GM10847 (cell line): ENCODE measurements around the gene SKAP2.

Experiments used
- POLR2A ChIP-seq: IDR thresholded peaks from 2 replicates; pipeline ENCODE4 v1.6.1; 2011; ENCODE audit not compliant: insufficient read length; ENCODE audit errors: extremely low read depth

SKAP2 gene

DNA sequence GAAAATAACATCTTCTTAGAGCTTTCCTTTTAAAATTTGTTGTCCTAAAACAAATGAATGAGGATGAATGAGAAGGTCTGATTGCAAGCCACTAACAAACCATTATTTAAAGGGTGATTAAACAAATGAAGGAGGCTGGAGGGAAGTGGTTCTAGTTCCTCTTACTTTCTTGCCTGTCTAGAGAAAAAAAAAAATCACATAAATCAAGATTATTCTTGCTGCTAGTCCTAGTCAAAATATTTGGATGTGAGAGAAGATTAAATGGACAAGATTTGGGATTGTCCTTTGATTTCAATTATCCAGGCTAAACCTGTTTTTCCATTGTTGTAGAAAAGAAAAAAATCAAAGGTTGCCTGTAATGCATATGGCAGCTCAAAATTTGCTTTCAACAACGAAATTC lies 3.3 kb downstream of the SKAP2 start:
- TF ChIP-seq POLR2A, result no peak

DNA sequence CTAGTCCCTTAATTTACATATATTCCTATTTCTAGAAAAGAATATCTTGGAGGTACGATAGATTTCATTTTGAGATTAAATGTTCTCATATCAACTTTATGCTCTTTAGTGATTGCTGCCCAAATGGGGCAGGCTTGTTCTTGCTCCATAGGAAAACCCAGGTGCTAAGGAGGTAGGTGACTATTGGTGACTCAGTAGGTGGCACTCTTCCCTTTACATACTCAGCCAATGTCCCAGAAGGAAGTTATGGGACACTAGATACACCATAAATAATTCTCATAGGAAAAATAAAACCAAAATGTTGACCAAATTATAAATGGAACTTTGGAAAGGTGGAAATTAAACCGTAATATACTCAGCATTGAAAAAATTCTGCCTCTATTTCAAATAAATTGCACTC lies 4.0 kb downstream of the SKAP2 start:
- no peak for TF ChIP-seq POLR2A

DNA sequence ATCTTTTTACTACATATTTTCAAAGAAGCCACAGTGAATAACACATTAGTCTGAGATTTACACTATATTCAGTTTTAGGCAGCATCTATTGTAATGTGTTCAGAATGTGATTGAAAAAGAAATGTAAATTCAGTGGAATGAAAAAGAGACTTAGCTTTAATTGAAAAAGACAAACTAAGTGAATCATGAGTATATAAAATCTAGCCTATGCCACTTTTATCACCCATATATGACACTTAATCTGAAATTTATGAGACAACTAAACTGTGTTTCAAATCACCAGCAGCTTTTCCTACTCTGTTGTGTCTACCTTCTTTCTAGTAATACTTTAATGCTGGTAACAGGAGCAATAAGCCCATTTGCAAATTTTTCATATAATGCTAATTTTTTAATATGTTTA lies 4.7 kb downstream of the SKAP2 start:
- no peak for TF ChIP-seq POLR2A

DNA sequence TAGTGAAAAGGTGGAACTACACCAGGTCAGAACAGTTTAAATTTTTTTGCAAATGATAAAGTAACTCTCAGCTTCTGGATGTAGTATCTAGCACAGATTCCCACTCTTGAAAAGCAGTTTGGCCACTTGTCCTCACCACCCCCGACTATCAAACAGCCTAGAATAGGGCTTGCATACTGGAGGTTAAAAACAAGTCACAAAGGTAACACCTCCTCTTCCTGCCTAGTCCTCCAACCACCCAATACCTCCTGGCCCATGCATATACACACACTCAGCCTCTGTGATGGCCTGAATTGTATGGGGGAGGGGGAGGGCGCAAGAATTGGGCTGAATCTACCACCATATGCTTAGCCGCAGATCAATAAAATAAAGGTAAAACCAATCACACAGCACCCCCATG lies 5.7 kb downstream of the SKAP2 start:
- TF ChIP-seq POLR2A, result no peak

DNA sequence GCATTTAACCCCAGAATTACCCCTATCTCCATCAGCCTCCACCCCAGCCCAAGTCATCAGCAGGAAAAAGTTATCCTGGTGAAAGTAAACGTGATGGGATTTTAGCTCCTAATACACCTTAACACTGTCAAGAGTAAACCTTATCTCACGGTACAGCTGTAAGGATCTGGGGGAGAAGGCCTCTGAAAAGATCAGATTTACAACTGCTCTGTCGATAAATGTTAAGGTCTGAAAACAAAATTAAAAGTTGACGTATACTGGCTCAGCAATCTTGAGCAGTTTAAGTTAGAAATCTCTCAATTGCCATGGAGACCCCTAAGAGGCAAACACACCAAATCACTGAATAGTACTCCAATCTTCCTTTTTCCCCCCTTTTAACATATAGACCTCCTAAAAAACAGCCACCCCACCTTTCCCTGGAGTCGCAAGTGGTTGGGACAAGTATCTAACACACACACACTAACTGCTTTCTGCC lies 6.1 kb downstream of the SKAP2 start:
- no peak for TF ChIP-seq POLR2A

DNA sequence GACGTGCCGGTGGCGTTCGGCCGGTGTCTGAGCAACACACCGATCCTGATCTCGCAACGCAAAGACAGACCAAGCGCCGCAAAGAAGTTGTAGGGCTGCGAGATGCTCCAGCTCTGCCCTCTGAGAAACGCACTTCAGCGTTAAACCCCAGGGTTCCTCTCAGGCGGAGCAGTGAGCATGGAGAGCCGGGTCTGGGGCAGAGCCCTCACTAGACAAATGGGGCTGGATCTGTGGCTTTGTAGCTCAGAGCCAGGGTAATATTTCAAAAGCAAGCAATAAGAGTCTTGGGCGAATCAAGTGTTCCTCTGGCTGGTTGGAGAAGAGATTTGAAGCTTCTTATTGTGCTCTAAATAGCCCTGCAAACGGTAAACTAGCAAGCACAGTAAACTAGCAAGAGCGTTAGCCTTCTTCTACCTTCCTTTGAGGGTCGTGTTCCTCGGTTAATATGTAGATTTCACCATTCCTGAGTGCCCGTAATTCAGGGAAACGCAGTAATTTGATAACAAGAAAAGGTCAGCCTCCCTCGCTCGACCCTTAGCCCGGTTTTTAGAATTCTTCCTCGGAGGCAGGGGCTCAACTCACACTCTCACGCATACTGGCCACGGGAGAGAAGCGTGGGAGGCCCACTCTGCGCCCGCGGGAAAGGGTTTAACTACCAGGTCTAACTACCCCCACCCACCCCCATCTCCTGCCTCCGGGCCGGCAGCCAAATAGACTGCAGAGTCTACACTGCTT lies 6.7 kb downstream of the SKAP2 start:
- TF ChIP-seq POLR2A, result no peak

DNA sequence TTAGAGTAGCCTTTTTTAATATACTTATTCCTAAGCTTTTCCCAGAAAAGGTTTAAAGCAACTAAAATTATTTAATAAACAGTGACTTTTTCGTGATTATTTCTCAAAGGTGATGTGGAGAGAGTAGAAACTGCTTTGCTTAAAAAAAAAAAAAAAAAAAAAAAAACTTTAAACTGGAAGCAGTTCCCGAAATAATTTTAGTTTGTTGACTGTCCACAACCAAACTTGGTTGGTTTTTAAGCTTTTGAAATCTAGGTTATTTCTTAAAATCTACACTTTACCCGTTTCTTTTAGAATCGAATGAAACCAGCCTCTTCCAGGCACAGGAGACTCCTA lies 7.3 kb downstream of the SKAP2 start:
- no peak for TF ChIP-seq POLR2A

DNA sequence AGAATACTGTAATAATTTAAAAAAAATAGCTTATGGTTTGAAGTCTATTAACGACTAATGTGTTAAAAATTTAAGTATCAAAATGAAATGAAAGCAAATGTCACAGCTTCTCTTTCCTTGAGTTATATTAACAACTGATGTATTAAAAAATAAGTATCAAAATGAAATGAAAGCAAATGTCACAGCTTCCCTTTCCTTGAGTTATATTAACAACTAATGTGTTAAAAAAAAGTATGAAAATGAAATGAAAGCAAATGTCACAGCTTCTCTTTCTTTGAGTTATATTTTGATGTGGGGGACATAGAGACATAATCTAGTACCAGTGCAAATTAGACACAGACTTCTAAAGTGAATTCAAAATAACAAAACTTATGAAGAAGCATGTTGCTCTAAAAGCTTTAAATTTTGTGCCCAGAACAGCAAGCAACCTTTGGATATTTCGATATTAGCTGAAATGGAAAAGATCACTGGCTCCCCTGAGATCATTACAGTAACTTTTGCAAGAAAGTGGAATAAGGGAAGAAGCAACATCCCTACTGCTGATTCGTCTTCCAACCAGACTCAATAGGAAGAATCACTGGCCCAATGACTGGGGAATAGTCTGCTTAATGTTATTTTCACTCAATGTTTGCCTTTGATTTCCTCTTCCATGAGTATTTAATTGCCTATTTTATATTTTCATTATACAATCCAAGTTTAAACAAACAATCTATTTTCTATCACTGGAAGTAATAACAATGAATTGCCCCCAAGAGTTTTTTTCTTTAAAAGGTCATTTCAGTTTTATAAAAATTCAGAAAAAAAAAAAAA lies 8.0 kb downstream of the SKAP2 start:
- TF ChIP-seq POLR2A, result no peak

DNA sequence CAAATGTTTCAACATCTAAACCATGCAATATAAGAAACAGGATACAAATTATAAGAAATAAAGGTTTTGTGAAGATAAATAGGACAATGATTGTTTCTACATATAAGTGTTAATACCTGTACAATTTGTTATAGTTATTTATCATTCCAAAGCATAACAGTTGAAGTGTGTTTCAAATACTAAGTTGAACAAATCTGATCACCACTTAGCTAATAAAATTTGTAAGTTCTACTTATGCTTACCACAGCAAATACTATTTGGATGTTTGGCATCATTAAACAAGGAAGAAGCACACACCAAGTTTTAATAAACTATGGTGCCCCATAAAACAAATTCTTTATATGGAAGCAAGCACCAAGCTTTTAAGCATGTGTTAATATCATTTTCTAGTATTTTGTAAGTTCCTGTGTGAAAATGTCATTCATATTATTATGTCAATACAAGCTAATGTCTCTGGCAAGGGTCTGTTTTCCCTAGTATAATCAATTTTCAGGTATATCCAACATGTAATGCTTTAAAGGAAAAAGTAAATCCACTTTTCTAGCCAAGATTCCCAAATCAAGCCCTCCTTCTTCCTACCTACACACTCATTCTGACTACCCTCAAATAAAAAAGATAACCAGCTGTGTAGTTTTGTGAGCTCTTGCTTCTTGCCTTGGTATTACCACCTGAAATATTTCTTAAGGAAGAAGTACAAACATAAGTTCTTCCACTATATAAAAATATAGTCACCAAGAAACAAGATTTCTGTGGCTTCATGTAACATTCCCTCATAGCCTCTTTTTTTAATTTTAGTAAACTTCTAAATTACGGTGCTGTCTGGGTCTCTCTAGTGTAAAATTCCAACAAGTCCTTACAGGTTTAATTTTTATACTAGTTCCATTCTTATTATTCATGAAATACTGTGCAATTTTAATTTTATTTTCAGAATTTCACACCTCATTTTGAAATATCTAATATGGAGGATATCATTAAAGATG lies 9.2 kb downstream of the SKAP2 start:
- TF ChIP-seq POLR2A, result no peak

DNA sequence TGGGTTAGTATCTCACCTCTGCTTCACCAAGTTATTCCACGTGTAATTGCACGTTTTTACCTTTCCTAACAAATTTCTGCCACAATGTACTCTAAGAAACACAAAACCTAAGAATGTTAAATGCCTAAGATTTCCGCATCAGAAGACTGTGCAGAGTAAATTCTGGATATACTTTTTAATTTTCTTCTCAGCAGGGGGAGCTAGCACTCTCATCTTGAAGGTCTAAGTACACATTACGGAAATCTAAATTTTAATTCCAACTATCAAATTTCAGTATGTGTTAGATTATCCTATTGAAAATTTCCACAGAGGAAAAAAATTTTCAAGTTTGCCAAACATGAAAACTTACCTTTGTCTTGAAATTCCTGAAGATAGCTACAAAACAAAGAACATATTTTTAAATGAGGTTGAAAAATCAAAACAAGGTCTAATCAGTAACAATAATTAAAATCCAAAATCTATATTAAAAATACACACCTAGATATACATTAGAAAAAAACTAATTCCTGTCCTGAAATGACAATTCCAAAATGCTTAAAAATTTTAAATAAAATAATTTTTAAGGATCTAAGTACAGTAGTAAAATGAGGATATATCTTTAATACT lies 10.5 kb downstream of the SKAP2 start:
- no peak for TF ChIP-seq POLR2A

DNA sequence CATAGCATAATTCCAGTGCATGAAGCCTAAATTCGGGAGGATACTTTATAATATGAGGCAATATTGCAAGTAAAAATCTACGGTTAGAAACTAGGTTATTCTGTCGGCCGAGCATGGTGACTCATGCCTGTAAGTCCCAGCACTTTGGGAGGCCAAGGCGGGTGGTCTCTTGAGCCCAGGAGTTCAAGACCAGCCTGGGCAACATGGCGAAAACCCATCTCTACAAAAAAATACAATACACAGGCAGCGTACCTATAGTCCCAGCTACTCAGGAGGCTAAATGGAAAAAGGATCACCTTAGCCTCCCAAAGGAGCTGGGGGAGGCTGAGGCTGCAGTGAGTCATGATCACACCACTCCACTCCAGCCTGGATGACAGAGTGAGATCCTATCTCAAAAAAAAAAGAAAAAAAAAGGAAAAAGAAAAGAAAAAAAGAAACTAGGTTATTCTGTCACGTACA lies 14.2 kb downstream of the SKAP2 start:
- TF ChIP-seq POLR2A, result no peak

DNA sequence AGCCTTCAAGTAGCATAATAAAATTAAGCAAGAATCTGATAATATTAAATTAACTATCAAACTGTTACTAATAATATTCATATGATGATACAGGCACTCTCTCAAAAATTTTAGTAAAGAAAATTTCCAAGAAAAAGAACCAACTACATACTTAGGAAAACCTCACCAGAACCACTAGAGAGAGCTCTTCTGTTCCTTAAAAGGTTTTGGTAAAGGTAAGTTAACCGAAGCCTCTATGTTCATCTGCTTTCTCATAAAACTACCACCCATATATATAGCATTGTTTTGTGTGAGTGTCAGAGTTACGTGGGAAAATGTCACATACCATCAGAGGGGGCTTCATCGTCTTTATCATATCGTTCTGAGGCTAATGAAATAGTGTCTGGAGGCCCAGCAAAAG lies 20.7 kb downstream of the SKAP2 start:
- no peak for TF ChIP-seq POLR2A

DNA sequence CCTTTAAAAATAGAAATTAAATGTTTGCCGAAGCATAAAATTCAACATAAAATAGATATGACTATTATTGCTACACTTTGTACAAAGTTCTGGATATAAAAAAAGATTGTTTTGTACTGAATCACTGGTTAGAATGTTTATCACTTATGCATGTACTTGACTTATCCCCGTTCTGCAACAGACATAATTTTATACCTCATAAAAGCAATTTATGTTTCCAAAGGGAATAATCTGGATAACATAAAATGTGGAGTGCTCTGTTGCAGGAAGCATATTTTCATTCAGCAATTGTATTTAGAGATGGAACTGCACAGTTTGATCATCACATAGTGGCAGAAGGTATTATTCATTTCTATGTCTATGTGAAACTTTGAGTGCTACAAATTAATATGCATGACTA lies 21.5 kb downstream of the SKAP2 start:
- no peak for TF ChIP-seq POLR2A

DNA sequence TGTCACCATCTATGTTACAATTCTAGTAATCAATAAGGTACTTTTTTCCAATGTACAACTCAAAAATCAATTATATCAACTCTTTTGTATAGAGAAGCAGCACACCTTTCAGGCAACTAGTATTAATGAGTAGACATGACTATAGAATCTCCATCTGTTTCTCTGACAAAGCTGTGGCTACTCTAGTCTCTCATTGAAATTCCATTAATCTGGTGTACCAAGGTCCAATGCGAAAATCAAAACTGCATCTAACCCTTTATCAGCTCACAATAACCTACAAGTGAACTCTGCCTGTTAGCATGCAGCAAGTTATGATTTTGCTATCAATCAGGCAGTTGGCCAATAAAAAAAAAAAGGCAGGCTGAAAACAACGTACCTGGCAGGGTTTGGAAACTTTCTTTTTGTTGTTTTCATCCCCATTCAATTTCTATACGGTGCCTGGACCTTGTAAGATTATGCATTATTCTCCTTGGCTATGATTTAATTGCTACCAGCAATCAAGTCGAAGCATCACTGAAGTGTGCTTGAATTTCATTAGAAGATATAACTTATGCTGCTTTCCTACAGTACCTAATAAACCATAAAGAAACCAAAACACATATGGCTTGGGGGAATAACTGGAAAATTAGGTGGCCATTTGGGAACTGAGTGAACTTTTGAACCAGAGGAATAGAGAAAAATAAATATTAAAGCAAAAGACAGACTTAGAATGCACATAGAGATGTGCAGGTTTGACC lies 23.2 kb downstream of the SKAP2 start:
- no peak for TF ChIP-seq POLR2A
